ENCODE measurements around the gene PBX1.

- no peak for TF ChIP-seq CTCF (conservative IDR thresholded peaks at IDR 0.05; ENCODE audit: low read depth, low read length)
- TF ChIP-seq RAD21 (IDR thresholded peaks at IDR 0.05; ENCODE audit: low read length) = no peak
- no peak for TF ChIP-seq USF2 (IDR thresholded peaks at IDR 0.05; ENCODE audit: low read depth, low read length)
- no peak for TF ChIP-seq POLR2A (IDR thresholded peaks at IDR 0.05; ENCODE audit: low read depth, low read length)
- no peak for TF ChIP-seq NFE2L2 (IDR thresholded peaks at IDR 0.05; ENCODE audit: low read depth, low read length)
- no peak for TF ChIP-seq ELK1 (IDR thresholded peaks at IDR 0.05; ENCODE audit: borderline replicate concordance, low read depth, low read length)
Observed at GRCh38 chr1:164577291-164577690, 18.3 kb downstream of the PBX1 start.
